ENCODE measurements around the gene EDDM13.

Gene EDDM13

DNA sequence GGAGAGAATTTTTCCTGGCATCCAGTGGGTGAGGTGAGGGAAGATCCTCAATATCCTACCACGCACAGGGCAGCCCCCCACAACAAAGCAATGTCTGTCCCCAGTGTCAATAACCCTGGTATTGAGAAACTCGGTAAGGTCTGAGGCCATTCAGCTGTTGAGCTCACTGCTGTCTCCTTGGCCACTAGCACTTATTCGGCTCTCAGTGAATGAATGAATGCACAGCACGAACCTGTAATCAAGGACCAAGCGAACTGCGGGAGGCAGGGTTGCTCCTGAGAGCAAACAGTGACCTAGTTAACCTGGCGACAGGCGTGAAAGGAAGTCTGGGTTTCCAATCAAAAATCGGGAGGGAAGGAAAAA is 41.5 kb downstream of the EDDM13 start:
- Mint-ChIP-seq H3K27ac (peak overlapping the region; percentile 98), H3K27me3 (ENCODE audit: low read depth, poor library complexity) (peaks cover 10% of the 10 kb centered on the region), H3K9me3 (peaks cover 7% of the 10 kb centered on the region), H3K4me3 (peak overlapping the region; percentile 88), H3K4me1 (peaks cover 31% of the 10 kb centered on the region), H3K36me3 (ENCODE audit: low read depth) (peaks cover 40% of the 10 kb centered on the region)
- TF ChIP-seq, protein P1, sequence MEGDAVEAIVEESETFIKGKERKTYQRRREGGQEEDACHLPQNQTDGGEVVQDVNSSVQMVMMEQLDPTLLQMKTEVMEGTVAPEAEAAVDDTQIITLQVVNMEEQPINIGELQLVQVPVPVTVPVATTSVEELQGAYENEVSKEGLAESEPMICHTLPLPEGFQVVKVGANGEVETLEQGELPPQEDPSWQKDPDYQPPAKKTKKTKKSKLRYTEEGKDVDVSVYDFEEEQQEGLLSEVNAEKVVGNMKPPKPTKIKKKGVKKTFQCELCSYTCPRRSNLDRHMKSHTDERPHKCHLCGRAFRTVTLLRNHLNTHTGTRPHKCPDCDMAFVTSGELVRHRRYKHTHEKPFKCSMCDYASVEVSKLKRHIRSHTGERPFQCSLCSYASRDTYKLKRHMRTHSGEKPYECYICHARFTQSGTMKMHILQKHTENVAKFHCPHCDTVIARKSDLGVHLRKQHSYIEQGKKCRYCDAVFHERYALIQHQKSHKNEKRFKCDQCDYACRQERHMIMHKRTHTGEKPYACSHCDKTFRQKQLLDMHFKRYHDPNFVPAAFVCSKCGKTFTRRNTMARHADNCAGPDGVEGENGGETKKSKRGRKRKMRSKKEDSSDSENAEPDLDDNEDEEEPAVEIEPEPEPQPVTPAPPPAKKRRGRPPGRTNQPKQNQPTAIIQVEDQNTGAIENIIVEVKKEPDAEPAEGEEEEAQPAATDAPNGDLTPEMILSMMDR (IDR thresholded peaks at IDR 0.05), result no peak
- no peak for DNase-seq

DNA sequence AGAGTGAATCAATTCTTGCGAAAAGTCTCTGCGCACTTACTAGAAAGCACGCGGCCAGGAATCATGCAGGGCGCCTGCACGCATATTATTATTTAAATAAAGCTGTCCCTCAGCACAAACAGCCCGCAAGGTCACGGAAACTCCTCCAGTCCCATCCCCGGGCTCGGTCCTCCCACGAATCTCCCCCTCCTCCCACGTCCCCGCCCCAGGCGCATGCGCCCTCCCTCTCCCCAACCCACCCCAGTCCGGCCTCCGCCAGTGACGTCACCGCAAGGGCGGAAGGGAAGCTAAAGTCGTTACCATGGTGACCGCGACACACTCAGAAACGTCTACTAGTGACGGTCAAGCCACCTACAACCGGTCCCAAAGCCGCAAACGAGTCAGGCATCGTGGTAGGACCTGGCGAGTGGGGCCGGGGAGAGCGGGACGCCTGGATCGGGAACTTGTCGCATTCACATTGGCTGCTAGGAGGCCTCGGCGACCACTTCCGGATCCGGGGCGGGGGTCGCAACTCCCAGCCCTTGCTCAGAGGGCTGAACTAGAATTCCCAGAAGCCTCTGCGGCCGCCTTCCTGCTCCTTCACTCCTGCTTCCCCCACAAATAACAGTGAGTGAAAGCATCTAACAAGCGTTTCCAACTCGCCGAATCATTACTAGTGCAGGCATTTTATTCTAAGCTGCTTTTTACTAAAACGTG is 42.0 kb downstream of the EDDM13 start, which contains the start of gene ZSCAN5A:
Gene ZSCAN5A (minus strand): TSS at position 459 of the 696 bp plus-strand sequence. CDS start 89,793 bp downstream, outside the sequence.
- H3K4me1 Mint-ChIP-seq, result peaks cover 31% of the 10 kb centered on the region
- peak within 1 kb of the TSS; percentile 98 for H3K27ac Mint-ChIP-seq
- H3K27me3 Mint-ChIP-seq (ENCODE audit: low read depth, poor library complexity), result peaks cover 10% of the 10 kb centered on the region
- peaks cover 4% of the 10 kb centered on the region for H3K9me3 Mint-ChIP-seq
- peak; percentile 96 for DNase-seq
- H3K36me3 Mint-ChIP-seq (ENCODE audit: low read depth), result peaks cover 36% of the 10 kb centered on the region
- TF ChIP-seq, protein P1 (IDR thresholded peaks at IDR 0.05), result no peak
- peak within 1 kb of the TSS; percentile 88 for H3K4me3 Mint-ChIP-seq

DNA sequence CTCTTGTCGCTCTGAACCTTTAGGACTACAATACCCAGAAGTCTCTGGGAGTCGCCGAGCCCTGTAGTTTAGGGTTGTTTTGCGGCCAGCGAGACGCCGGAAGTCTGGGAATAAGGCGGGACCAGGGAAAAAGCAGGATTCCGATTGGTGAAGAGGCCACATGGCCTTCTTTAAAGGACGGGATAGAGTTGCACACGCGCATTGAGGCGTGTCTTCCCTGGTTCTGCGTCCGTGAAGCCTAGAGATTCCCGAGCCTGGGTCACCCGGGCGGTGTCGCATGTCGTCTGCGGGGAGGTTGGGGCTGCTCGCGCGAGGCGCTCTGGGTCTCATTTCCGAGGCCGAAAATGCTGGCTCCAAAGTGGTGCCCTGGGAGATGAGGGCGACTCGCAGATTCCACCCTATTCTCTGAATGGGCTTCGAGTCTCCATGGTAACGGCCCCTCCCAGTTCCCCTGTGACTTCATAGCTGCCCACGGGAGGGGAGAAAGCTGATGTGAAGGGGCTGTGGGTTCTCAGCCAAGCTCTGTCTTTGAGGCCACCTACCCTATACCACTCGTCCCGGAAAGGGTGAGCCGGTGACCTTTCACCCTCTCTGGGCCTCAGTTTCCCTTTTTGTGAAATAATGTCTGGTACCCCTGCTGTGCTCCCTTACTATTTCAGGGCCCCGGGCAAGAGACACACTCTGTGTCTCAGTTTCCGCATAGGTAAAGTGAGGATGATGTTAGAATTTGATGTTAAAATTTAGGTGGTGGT is 42.7 kb downstream of the EDDM13 start:
- peak overlapping the region; percentile 88 for H3K4me3 Mint-ChIP-seq
- H3K27ac Mint-ChIP-seq, result peak overlapping the region; percentile 98
- H3K36me3 Mint-ChIP-seq (ENCODE audit: low read depth), result peaks cover 29% of the 10 kb centered on the region
- peak; percentile 92 for DNase-seq
- H3K4me1 Mint-ChIP-seq, result peaks cover 31% of the 10 kb centered on the region
- TF ChIP-seq, protein P1 (IDR thresholded peaks at IDR 0.05), result no peak
- peaks cover 2% of the 10 kb centered on the region for H3K9me3 Mint-ChIP-seq
- peaks cover 10% of the 10 kb centered on the region for H3K27me3 Mint-ChIP-seq (ENCODE audit: low read depth, poor library complexity)

DNA sequence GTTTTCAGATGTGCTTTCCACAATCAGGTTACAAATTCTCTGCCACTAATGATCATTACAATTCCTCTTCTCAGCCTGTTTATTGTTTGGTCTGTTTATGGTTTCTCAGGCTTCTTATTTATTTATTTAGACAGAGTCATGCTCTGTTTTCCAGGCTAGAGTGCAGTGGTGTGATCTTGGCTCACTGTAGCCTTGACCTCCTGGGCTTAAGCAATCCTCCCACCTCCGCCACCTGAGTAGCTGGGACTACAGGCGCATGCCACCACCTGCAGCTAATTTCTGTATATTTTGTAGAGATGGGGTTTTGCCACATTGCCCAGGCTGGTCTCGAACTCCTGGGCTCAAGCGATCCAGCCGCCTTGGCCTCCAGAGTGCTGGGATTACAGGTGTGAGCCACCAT is 44.2 kb downstream of the EDDM13 start:
- Mint-ChIP-seq H3K4me1 (peaks cover 31% of the 10 kb centered on the region), H3K4me3 (peak overlapping the region; percentile 88)

GRCh38 chr19:56317749-56318148 is 45.2 kb downstream of the EDDM13 start:
- Mint-ChIP-seq H3K27me3 (ENCODE audit: low read depth, poor library complexity) (peaks cover 14% of the 10 kb centered on the region), H3K27ac (no peak overlapping the region), H3K4me1 (peaks cover 25% of the 10 kb centered on the region), H3K9me3 (peaks cover 8% of the 10 kb centered on the region), H3K36me3 (ENCODE audit: low read depth) (peaks cover 4% of the 10 kb centered on the region), H3K4me3 (no peak overlapping the region)
- TF ChIP-seq, protein P1 (IDR thresholded peaks at IDR 0.05), result no peak
- DNase-seq, result no peak

More for the DNA sequence above, 44.2 kb downstream of the EDDM13 start:
- Mint-ChIP-seq H3K27ac (no peak overlapping the region), H3K27me3 (ENCODE audit: low read depth, poor library complexity) (peaks cover 10% of the 10 kb centered on the region), H3K9me3 (peaks cover 4% of the 10 kb centered on the region), H3K36me3 (ENCODE audit: low read depth) (peaks cover 14% of the 10 kb centered on the region)
- TF ChIP-seq, protein P1 (IDR thresholded peaks at IDR 0.05), result no peak
- DNase-seq, result no peak

Measured in nephron progenitor cell (in vitro differentiated cells).